H4 (cell line): ENCODE data around the gene ZNF618. TPM values are rescaled to one million over a fixed set of nuclear protein-coding genes. Genes with fewer than 3 reads are reported as not detected.
"Not testable (repeated sequence)": the region's sequence is repeated elsewhere in the genome, so short reads cannot be mapped to it uniquely, and the experiment has no call there.

Source experiments
- DNase-seq: peaks from one replicate; pipeline ENCODE4 v3.0.0-alpha.2; 2015; ENCODE audit warnings: low spot score
- total RNA-seq: library from RNA; depleted of rRNA; stranded (reverse); fragments of >200 nt; shearing (Covaris generic); gene quantifications from 2 replicates; pipeline ENCODE4 v1.2.3, GENCODE V29; 2014

ZNF618 gene
- total RNA-seq, 1 experiment from 2014 or later: 4.9 TPM

- DNase-seq: no peak
These were observed 112.4 kb downstream of the ZNF618 start for GRCh38 chr9:113988385-113989016.

- no peak for DNase-seq
These were observed 113.1 kb downstream of the ZNF618 start for GRCh38 chr9:113989017-113989713.

- no peak for DNase-seq
These were observed 113.8 kb downstream of the ZNF618 start for GRCh38 chr9:113989714-113990569.

GRCh38 chr9:113990570-113990907, 114.4 kb downstream of the ZNF618 start:
- DNase-seq: no peak

GRCh38 chr9:113990975-113991471, 114.9 kb downstream of the ZNF618 start:
- DNase-seq: no peak

- DNase-seq: no peak
These were observed 115.6 kb downstream of the ZNF618 start for GRCh38 chr9:113991714-113992113.

- no peak for DNase-seq
These were observed 116.3 kb downstream of the ZNF618 start for GRCh38 chr9:113992276-113992951.

GRCh38 chr9:113992994-113993393, 116.9 kb downstream of the ZNF618 start:
- DNase-seq: no peak

- DNase-seq: peak; percentile 15
These were observed 117.9 kb downstream of the ZNF618 start for GRCh38 chr9:113993838-113994540.

GRCh38 chr9:113995401-113995800, 119.3 kb downstream of the ZNF618 start:
- DNase-seq: no peak

GRCh38 chr9:113995963-113996362, 119.9 kb downstream of the ZNF618 start:
- DNase-seq: no peak

GRCh38 chr9:113996531-113997001, 120.5 kb downstream of the ZNF618 start:
- DNase-seq: no peak

- DNase-seq: not testable (repeated sequence)
These were observed 121.0 kb downstream of the ZNF618 start for GRCh38 chr9:113997064-113997463.

GRCh38 chr9:113997610-113998009, 121.5 kb downstream of the ZNF618 start:
- DNase-seq: no peak

- no peak for DNase-seq
These were observed 122.0 kb downstream of the ZNF618 start for GRCh38 chr9:113998114-113998513.

GRCh38 chr9:113998525-113999255, 122.6 kb downstream of the ZNF618 start:
- no peak for DNase-seq

- no peak for DNase-seq
These were observed 123.3 kb downstream of the ZNF618 start for GRCh38 chr9:113999256-114000062.

- DNase-seq: no peak
These were observed 124.0 kb downstream of the ZNF618 start for GRCh38 chr9:114000063-114000454.

GRCh38 chr9:114000671-114001409, 124.7 kb downstream of the ZNF618 start:
- no peak for DNase-seq
